ENCODE measurements around the gene HMCN2.

Gene HMCN2

GRCh38 chr9:130366888-130367550 is 101.5 kb downstream of the HMCN2 start:
- DNase-seq (ENCODE audit: low spot score) = no peak

GRCh38 chr9:130368631-130369103 is 103.1 kb downstream of the HMCN2 start:
- DNase-seq (ENCODE audit: low spot score) = no peak

- no peak for DNase-seq (ENCODE audit: low spot score)
Observed at GRCh38 chr9:130370226-130370625, 104.7 kb downstream of the HMCN2 start.

GRCh38 chr9:130371196-130371966 is 105.8 kb downstream of the HMCN2 start:
- no peak for DNase-seq (ENCODE audit: low spot score)

GRCh38 chr9:130372057-130372456 is 106.5 kb downstream of the HMCN2 start:
- no peak for DNase-seq (ENCODE audit: low spot score)

GRCh38 chr9:130373679-130374325 is 108.2 kb downstream of the HMCN2 start:
- DNase-seq (ENCODE audit: low spot score) = no peak

- DNase-seq (ENCODE audit: low spot score) = no peak
Observed at GRCh38 chr9:130377612-130378011, 112.1 kb downstream of the HMCN2 start.

- no peak for DNase-seq (ENCODE audit: low spot score)
Observed at GRCh38 chr9:130378875-130379648, 113.5 kb downstream of the HMCN2 start.

- DNase-seq (ENCODE audit: low spot score) = no peak
Observed at GRCh38 chr9:130379649-130379970, 114.0 kb downstream of the HMCN2 start.

- no peak for DNase-seq (ENCODE audit: low spot score)
Observed at GRCh38 chr9:130380920-130381469, 115.4 kb downstream of the HMCN2 start.

GRCh38 chr9:130381660-130382059 is 116.1 kb downstream of the HMCN2 start:
- DNase-seq (ENCODE audit: low spot score) = no peak

- no peak for DNase-seq (ENCODE audit: low spot score)
Observed at GRCh38 chr9:130382096-130382495, 116.5 kb downstream of the HMCN2 start.

- no peak for DNase-seq (ENCODE audit: low spot score)
Observed at GRCh38 chr9:130382636-130383349, 117.2 kb downstream of the HMCN2 start.

- DNase-seq (ENCODE audit: low spot score) = no peak
Observed at GRCh38 chr9:130383350-130383715, 117.8 kb downstream of the HMCN2 start.

- DNase-seq (ENCODE audit: low spot score) = no peak
Observed at GRCh38 chr9:130383979-130384676, 118.6 kb downstream of the HMCN2 start.

- DNase-seq (ENCODE audit: low spot score) = no peak
Observed at GRCh38 chr9:130385257-130385656, 119.7 kb downstream of the HMCN2 start.

GRCh38 chr9:130387398-130387797 is 121.8 kb downstream of the HMCN2 start:
- no peak for DNase-seq (ENCODE audit: low spot score)

- no peak for DNase-seq (ENCODE audit: low spot score)
Observed at GRCh38 chr9:130387905-130388304, 122.3 kb downstream of the HMCN2 start.

GRCh38 chr9:130390390-130390789 is 124.8 kb downstream of the HMCN2 start:
- DNase-seq (ENCODE audit: low spot score) = no peak

GRCh38 chr9:130390986-130391385 is 125.4 kb downstream of the HMCN2 start:
- DNase-seq (ENCODE audit: low spot score) = no peak

- DNase-seq (ENCODE audit: low spot score) = no peak
Observed at GRCh38 chr9:130391866-130392265, 126.3 kb downstream of the HMCN2 start.
